Smooth muscle cell (in vitro differentiated cells): ENCODE measurements around the gene METTL22. TPM values are rescaled to one million over a fixed set of nuclear protein-coding genes. Genes with fewer than 3 reads are reported as not detected.

Experiments used
- DNase-seq: peaks from one replicate; lab custom pipeline; 2025; ENCODE audit not compliant: unreplicated experiment; lab: John Stamatoyannopoulos, UW
- H2AFZ ChIP-seq: fragments of 200-600 bp; sonication (generic); 2 replicates; pipeline ENCODE4 v1.6.0; 2016; ENCODE audit warnings: antibody characterized with exemption, low read depth, mild to moderate bottlenecking
- H3F3A ChIP-seq: fragments of 200-600 bp; sonication (generic); 2 replicates; pipeline ENCODE4 v1.6.0; 2017; ENCODE audit warnings: antibody characterized with exemption, low read depth
- H3K27ac ChIP-seq: fragments of 200-600 bp; sonication (generic); 2 replicates; pipeline ENCODE4 v1.5.1; 2016; ENCODE audit warnings: low read depth, mild to moderate bottlenecking
- H3K27me3 ChIP-seq: fragments of 200-600 bp; sonication (generic); 2 replicates; pipeline ENCODE4 v1.6.1; 2016; ENCODE audit warnings: low read depth, mild to moderate bottlenecking
- H3K36me3 ChIP-seq: fragments of 200-600 bp; sonication (generic); 2 replicates; pipeline ENCODE4 v1.5.1; 2016; ENCODE audit warnings: low read depth
- H3K4me1 ChIP-seq: fragments of 200-600 bp; sonication (generic); 2 replicates; pipeline ENCODE4 v1.5.1; 2016; ENCODE audit warnings: low read depth
- H3K4me2 ChIP-seq: fragments of 200-600 bp; sonication (generic); 2 replicates; pipeline ENCODE4 v1.6.0; 2016; ENCODE audit warnings: mild to moderate bottlenecking
- H3K4me3 ChIP-seq: fragments of 200-600 bp; sonication (generic); 2 replicates; pipeline ENCODE4 v1.5.1; 2016; ENCODE audit warnings: mild to moderate bottlenecking
- H3K79me2 ChIP-seq: fragments of 200-600 bp; sonication (generic); 2 replicates; pipeline ENCODE4 v1.6.0; 2016; ENCODE audit warnings: low read depth, mild to moderate bottlenecking
- H3K9ac ChIP-seq: fragments of 200-600 bp; sonication (generic); 2 replicates; pipeline ENCODE4 v1.6.0; 2016; ENCODE audit warnings: low read depth
- H3K9me3 ChIP-seq: fragments of 200-600 bp; sonication (generic); replicated peaks from 2 replicates; pipeline ENCODE4 v1.5.1; 2016; ENCODE audit warnings: low read depth
- H4K20me1 ChIP-seq: fragments of 200-600 bp; sonication (generic); 2 replicates; pipeline ENCODE4 v1.6.0; 2016; ENCODE audit warnings: low read depth
- WGBS: methylation state at CpG from one replicate; pipeline ENCODE4 v1.1.7; 2016; ENCODE audit warnings: low lambda C conversion rate; 5-methylcytosine and 5-hydroxymethylcytosine counted together
- polyA plus RNA-seq: library from polyadenylated mRNA; unstranded; fragments of >200 nt; fragmentation: Nextera tagmentation; extraction: Ambion mirVana; gene quantifications from 2 replicates; pipeline ENCODE4 v1.2.1, GENCODE V29; 2016
- total RNA-seq: library from RNA; depleted of rRNA; stranded (reverse); fragments of >200 nt; gene quantifications from 2 replicates; pipeline ENCODE4 v1.2.3, GENCODE V29; 2014
- TF ChIP-seq, protein P1 (sequence below): fragments of 200-600 bp; sonication (generic); IDR thresholded peaks from 2 replicates; pipeline ENCODE4 v1.5.1; 2017; ENCODE audit warnings: borderline replicate concordance, mild to moderate bottlenecking, antibody characterized with exemption; ENCODE audit not compliant: insufficient read depth, poor library complexity, severe bottlenecking

METTL22 gene
- total and polyA plus RNA-seq, 2 experiments from 2014 or later, result 19.2 to 37.4 TPM

DNA sequence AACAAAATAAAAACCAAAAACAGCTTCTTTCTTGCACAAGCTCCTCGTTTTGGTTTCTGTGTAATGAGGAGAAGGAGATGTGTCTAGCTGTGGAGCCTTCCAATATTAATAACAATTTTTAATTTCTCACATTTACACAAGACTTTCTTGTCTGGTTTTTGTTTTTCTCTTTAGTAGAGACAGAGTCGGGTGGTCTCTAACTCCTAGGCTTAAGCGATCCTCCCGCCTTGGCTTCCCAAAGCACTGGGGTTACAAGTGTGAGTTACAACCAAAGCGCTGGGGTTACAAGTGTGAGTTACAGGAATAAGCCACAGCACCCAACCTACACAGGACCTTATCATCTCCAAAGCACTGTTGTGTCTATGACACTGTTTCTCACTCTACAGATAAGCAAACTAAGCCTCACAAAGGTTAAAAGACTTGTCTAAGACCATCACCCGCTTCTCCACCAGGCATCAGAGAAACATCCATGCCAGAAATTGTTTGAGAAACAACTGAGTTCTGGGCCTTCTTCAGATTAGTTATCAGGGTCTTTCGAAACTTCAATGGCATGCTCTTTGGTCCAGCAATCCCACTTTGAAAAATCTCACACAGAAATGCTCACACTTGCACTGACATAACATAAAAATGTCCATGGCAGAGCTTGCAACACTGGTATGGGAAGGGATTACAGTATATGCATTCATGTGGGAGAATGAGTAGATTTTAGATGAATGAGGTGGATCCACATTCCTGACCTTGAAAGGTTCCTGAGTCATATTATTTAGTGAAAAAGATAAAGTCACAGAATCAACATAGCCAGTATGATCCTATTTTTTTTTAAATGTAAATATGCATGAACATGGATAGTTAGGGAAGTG, 56.8 kb downstream of the METTL22 start:
- H3K9me3 ChIP-seq, result no peaks in the 10 kb centered on the region
- TF ChIP-seq, protein P1, sequence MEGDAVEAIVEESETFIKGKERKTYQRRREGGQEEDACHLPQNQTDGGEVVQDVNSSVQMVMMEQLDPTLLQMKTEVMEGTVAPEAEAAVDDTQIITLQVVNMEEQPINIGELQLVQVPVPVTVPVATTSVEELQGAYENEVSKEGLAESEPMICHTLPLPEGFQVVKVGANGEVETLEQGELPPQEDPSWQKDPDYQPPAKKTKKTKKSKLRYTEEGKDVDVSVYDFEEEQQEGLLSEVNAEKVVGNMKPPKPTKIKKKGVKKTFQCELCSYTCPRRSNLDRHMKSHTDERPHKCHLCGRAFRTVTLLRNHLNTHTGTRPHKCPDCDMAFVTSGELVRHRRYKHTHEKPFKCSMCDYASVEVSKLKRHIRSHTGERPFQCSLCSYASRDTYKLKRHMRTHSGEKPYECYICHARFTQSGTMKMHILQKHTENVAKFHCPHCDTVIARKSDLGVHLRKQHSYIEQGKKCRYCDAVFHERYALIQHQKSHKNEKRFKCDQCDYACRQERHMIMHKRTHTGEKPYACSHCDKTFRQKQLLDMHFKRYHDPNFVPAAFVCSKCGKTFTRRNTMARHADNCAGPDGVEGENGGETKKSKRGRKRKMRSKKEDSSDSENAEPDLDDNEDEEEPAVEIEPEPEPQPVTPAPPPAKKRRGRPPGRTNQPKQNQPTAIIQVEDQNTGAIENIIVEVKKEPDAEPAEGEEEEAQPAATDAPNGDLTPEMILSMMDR, result no peak
- H3F3A ChIP-seq, result no peaks in the 10 kb centered on the region
- no peak for DNase-seq
- 52% methylated on average over 7 of the region's 7 CpGs for WGBS
- H3K36me3 ChIP-seq, result no peaks in the 10 kb centered on the region
- H3K4me1 ChIP-seq, result peaks cover 5% of the 10 kb centered on the region
- no peak overlapping the region for H2AFZ ChIP-seq
- H3K9ac ChIP-seq, result peak overlapping the region; percentile 54
- H3K4me2 ChIP-seq, result peak overlapping the region; percentile 52
- H4K20me1 ChIP-seq, result peaks cover 5% of the 10 kb centered on the region
- H3K4me3 ChIP-seq, result no peak overlapping the region
- H3K27ac ChIP-seq, result peak overlapping the region; percentile 79
- no peaks in the 10 kb centered on the region for H3K79me2 ChIP-seq
- no peaks in the 10 kb centered on the region for H3K27me3 ChIP-seq

DNA sequence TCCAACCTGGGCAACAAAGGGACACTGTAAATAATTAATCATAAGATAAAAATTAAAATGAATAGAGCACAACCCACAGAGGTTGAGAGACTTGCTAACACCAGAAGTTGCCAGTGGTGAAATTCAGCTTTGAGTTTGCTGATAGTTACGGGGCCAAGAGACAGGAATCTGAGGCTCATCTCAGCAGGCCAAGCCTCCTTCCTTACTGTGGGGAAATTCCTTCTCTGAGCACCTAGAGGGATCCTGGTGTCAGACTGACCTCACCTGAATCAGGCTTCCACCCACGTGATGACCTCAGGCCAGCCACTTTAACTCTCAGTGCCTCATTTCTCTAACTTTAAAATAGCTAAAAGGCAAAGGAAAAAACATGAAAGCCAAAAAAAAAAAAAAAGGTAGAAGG, 57.7 kb downstream of the METTL22 start:
- Histone ChIP-seq H2AFZ (no peak overlapping the region), H3K79me2 (no peaks in the 10 kb centered on the region), H3F3A (no peaks in the 10 kb centered on the region), H3K27ac (peak overlapping the region; percentile 79), H3K4me2 (peak overlapping the region; percentile 52), H3K9me3 (no peaks in the 10 kb centered on the region), H3K9ac (peak overlapping the region; percentile 54), H3K4me3 (no peak overlapping the region), H4K20me1 (peaks cover 5% of the 10 kb centered on the region), H3K36me3 (no peaks in the 10 kb centered on the region), H3K27me3 (no peaks in the 10 kb centered on the region), H3K4me1 (no peaks in the 10 kb centered on the region)
- DNase-seq, result no peak
- 32% methylated on average over 2 of the region's 2 CpGs for WGBS
- TF ChIP-seq, protein P1, result no peak

DNA sequence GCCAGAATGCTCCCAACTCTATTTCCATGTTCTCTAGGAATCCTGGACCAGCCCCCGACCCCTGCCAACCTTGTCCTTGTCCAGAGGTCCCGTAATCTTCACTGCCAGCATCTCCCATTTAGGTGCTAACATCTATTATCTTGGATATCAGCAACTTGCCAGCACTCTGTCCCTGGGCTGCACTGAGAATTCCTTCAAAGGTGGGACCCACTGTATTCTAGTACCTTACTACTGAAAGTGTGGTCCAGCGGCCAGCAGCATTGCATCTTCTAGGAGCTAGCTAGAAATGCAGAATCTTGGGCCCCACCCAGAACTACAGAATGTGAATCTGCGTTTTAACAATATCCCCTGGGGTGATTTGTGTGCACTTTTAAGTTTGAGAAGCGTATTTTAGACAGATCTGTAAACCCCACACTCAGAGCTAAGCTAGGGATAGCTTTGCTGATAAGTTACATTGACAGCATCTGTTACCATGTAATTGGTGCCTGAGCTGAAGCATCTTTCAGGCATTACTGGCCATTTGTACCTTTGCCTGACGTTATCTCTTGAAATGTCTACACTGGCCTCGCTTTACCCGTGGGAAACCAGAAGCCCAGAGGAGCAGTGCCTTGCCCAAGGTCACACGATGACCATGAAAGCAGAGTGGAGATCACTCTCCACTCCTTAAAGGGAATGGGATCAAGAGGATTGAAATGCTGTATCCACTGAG, 61.2 kb downstream of the METTL22 start:
- Histone ChIP-seq H3K4me1 (peaks cover 4% of the 10 kb centered on the region), H3K36me3 (no peaks in the 10 kb centered on the region), H3K79me2 (no peaks in the 10 kb centered on the region), H3K9me3 (no peaks in the 10 kb centered on the region), H3K27me3 (no peaks in the 10 kb centered on the region), H4K20me1 (peaks cover 5% of the 10 kb centered on the region), H3F3A (no peaks in the 10 kb centered on the region), H2AFZ (no peak overlapping the region), H3K4me2 (no peak overlapping the region), H3K9ac (no peak overlapping the region), H3K4me3 (no peak overlapping the region), H3K27ac (no peak overlapping the region)
- TF ChIP-seq, protein P1, result no peak
- DNase-seq, result no peak
- WGBS, result 82% methylated on average over 9 of the region's 9 CpGs
